Measurements from ENCODE around the gene PANX2.

GRCh38 chr22:50219800-50220602, 49.5 kb downstream of the PANX2 start:
- TF ChIP-seq CTCF (IDR thresholded peaks at IDR 0.05) (no peak), POLR2AphosphoS5 (IDR thresholded peaks at IDR 0.05) (no peak), POLR2A (IDR thresholded peaks at IDR 0.05) (no peak)

All from breast epithelium (tissue), 3 donors.